ENCODE measurements around the gene MFAP3. TPM values are rescaled to one million over a fixed set of nuclear protein-coding genes. Genes with fewer than 3 reads are reported as not detected.

The MFAP3 gene
- total and polyA plus RNA-seq, 9 donors, result 9.1 to 33.2 (median 23.2) TPM

- H3K27ac ChIP-seq, result no peak overlapping the region
- H3K4me3 ChIP-seq, result no peak overlapping the region
- no peaks in the 10 kb centered on the region for H3K36me3 ChIP-seq
- WGBS, 3 donors, result 37 to 43% (median 37%) methylated on average over 2 of the region's 2 CpGs
- no peak for DNase-seq
- intact Hi-C loops (cut with DNase I), result no loop called here
- H3K27me3 ChIP-seq, result no peaks in the 10 kb centered on the region
- TF ChIP-seq CTCF (IDR thresholded peaks at IDR 0.05) (no peak), EP300 (IDR thresholded peaks at IDR 0.05) (no peak), POLR2A (IDR thresholded peaks at IDR 0.05) (no peak)
- no peaks in the 10 kb centered on the region for H3K9me3 ChIP-seq
- no peaks in the 10 kb centered on the region for H3K4me1 ChIP-seq (ENCODE audit: insufficient read depth)
Measured at GRCh38 chr5:154042766-154043165, 4.0 kb downstream of the MFAP3 start.

GRCh38 chr5:154044099-154044498 is 5.3 kb downstream of the MFAP3 start:
- Histone ChIP-seq H3K4me1 (ENCODE audit: insufficient read depth) (no peaks in the 10 kb centered on the region), H3K4me3 (no peak overlapping the region), H3K9me3 (no peaks in the 10 kb centered on the region), H3K27me3 (no peaks in the 10 kb centered on the region), H3K36me3 (no peaks in the 10 kb centered on the region), H3K27ac (no peak overlapping the region)
- TF ChIP-seq CTCF (IDR thresholded peaks at IDR 0.05), result no peak
- TF ChIP-seq POLR2A (IDR thresholded peaks at IDR 0.05), result no peak
- no peak for TF ChIP-seq EP300 (IDR thresholded peaks at IDR 0.05)
- WGBS, 3 donors, result 82 to 89% (median 88%) methylated on average over 3 of the region's 3 CpGs
- DNase-seq, result no peak
- intact Hi-C loops (cut with DNase I), result no loop called here

- Histone ChIP-seq H3K9me3 (no peaks in the 10 kb centered on the region), H3K27me3 (no peaks in the 10 kb centered on the region), H3K4me1 (ENCODE audit: insufficient read depth) (no peaks in the 10 kb centered on the region), H3K36me3 (no peaks in the 10 kb centered on the region), H3K4me3 (no peak overlapping the region), H3K27ac (no peak overlapping the region)
- intact Hi-C loops (cut with DNase I), result no loop called here
- 92 to 98% (median 95%) methylated on average over 2 of the region's 2 CpGs for WGBS, 3 donors
- no peak for DNase-seq
- TF ChIP-seq EP300 (IDR thresholded peaks at IDR 0.05) (no peak), POLR2A (IDR thresholded peaks at IDR 0.05) (no peak), CTCF (IDR thresholded peaks at IDR 0.05) (no peak)
Measured at GRCh38 chr5:154044581-154044980, 5.8 kb downstream of the MFAP3 start.

GRCh38 chr5:154046486-154046885 is 7.7 kb downstream of the MFAP3 start:
- Histone ChIP-seq H3K4me3 (no peak overlapping the region), H3K27ac (no peak overlapping the region), H3K9me3 (no peaks in the 10 kb centered on the region), H3K4me1 (ENCODE audit: insufficient read depth) (no peaks in the 10 kb centered on the region), H3K36me3 (no peaks in the 10 kb centered on the region), H3K27me3 (no peaks in the 10 kb centered on the region)
- intact Hi-C loops (cut with DNase I), result no loop called here
- DNase-seq, result no peak
- TF ChIP-seq CTCF (IDR thresholded peaks at IDR 0.05) (no peak), EP300 (IDR thresholded peaks at IDR 0.05) (no peak), POLR2A (IDR thresholded peaks at IDR 0.05) (no peak)
- 71 to 82% (median 73%) methylated on average over 7 of the region's 7 CpGs for WGBS, 3 donors

GRCh38 chr5:154047324-154047723 is 8.6 kb downstream of the MFAP3 start:
- 74 to 93% (median 83%) methylated on average over 3 of the region's 3 CpGs for WGBS, 3 donors
- Histone ChIP-seq H3K4me1 (ENCODE audit: insufficient read depth) (no peaks in the 10 kb centered on the region), H3K4me3 (no peak overlapping the region), H3K9me3 (no peaks in the 10 kb centered on the region), H3K27ac (no peak overlapping the region), H3K36me3 (no peaks in the 10 kb centered on the region), H3K27me3 (no peaks in the 10 kb centered on the region)
- intact Hi-C loops (cut with DNase I), result no loop called here
- no peak for TF ChIP-seq EP300 (IDR thresholded peaks at IDR 0.05)
- no peak for TF ChIP-seq POLR2A (IDR thresholded peaks at IDR 0.05)
- no peak for TF ChIP-seq CTCF (IDR thresholded peaks at IDR 0.05)
- DNase-seq, result no peak

All from ovary (tissue), 9 donors.